Activated effector memory CD4-positive, alpha-beta T cell treated with Interleukin-2 at 50 U/mL for 16 hours (primary cell): ENCODE results near the gene P3H2.
"Not testable (repeated sequence)": the region's sequence is repeated elsewhere in the genome, so short reads cannot be mapped to it uniquely, and the experiment has no call there.

Experiments
- DNase-seq: peaks from one replicate; pipeline ENCODE4 v3.0.0-alpha.2; 2020

The P3H2 gene

DNA sequence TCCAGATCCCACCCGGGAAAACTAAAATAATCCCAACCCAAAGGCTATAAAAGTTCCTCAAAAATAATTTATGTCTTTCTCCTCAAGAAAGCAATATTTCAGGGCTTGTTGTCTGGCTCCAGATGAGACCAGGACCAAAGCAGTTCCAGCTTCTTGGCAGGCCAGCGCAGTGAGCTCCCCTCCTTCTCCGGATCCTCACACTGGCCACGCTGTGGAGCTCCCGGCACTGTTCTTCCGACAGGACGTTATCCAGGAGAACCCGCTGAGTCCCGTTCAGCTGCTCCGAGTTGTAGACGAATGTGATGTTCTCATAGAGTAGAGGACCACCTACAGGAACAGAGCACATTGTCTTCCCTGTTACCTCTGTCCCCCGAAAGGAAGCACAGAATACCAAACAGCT, 146.3 kb downstream of the P3H2 start:
- no peak for DNase-seq

DNA sequence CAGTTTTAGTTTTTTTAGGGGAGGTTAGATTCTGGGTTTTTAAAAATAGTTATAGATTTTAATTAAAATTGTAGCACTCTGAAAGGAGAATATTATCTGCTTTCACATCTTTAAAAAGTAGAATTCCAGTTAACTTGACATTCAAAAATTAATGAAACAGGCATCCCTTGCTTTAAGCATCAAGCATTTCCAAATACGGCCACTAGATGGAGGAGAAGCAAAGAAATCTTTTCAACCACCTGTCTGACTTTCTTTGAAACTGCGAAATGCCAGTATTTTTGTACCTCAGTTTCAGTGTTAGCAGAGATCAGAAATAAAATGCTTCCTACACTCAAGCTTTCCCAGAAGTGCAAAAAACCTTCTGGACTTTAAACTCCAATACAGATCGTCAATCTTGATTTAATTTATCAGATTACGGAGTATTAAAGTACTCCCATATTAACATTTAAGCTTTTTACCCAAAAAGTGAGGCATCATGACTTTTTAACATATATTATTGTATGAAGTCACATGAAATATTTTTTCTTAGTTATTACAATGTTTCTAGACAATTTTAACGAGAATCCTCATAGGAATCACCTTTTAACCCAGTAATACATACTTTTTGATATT, 153.3 kb downstream of the P3H2 start:
- DNase-seq, result no peak

GRCh38 chr3:189966843-189967242, 153.9 kb downstream of the P3H2 start:
- DNase-seq, result no peak

- DNase-seq, result no peak
Measured at GRCh38 chr3:189964623-189965332, 155.9 kb downstream of the P3H2 start.

- no peak for DNase-seq
Measured at GRCh38 chr3:189962466-189962865, 158.2 kb downstream of the P3H2 start.

GRCh38 chr3:189961522-189962161, 159.1 kb downstream of the P3H2 start:
- DNase-seq, result peak; percentile 47

DNA sequence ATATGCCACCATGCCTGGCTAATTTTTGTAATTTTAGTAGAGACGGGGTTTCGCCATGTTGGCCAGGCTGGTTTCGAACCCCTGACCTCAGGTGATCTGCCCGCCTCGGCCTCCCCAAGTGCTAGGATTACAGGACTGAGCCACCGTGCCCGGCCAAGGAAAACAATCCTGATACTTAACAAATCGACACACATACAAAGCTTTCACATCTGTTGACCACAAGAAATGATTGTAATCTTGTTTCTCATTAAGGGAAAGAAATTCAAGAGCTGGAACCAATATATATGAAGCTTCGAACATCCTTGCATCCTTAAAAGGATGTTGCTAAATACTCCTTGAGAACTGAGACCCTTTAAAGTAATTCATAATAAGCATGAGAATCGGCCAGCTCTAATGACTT, 159.6 kb downstream of the P3H2 start:
- DNase-seq, result not testable (repeated sequence)

- DNase-seq, result no peak
Measured at GRCh38 chr3:189954733-189955665, 165.7 kb downstream of the P3H2 start.

- no peak for DNase-seq
Measured at GRCh38 chr3:189953551-189953950, 167.1 kb downstream of the P3H2 start.

GRCh38 chr3:189952272-189952671, 168.4 kb downstream of the P3H2 start:
- no peak for DNase-seq

DNA sequence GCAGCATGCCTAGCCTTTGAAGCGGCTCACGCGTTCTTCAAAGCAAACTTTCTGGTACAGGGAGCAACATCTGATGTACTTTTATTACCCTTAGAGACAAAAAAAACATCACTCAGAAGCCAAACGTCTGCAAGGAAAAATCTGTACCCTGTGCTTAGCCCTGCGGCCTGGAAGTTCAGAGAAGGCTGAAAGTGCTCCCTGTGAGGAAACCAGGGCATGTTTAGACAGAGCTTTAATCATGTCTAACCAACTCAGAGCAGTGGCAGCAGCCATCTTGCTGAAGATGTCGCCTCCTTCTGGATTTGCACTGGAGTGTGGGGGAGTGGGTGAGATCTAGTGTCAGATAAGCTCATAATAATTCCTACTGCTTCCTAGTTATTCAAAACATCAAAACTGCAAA, 170.4 kb downstream of the P3H2 start:
- no peak for DNase-seq

GRCh38 chr3:189949580-189949979, 171.1 kb downstream of the P3H2 start:
- DNase-seq, result no peak

GRCh38 chr3:189948724-189949045, 172.0 kb downstream of the P3H2 start:
- DNase-seq, result no peak

- DNase-seq, result no peak
Measured at GRCh38 chr3:189947948-189948723, 172.6 kb downstream of the P3H2 start.

GRCh38 chr3:189947068-189947467, 173.6 kb downstream of the P3H2 start:
- no peak for DNase-seq

GRCh38 chr3:189945935-189946709, 174.6 kb downstream of the P3H2 start:
- no peak for DNase-seq

DNA sequence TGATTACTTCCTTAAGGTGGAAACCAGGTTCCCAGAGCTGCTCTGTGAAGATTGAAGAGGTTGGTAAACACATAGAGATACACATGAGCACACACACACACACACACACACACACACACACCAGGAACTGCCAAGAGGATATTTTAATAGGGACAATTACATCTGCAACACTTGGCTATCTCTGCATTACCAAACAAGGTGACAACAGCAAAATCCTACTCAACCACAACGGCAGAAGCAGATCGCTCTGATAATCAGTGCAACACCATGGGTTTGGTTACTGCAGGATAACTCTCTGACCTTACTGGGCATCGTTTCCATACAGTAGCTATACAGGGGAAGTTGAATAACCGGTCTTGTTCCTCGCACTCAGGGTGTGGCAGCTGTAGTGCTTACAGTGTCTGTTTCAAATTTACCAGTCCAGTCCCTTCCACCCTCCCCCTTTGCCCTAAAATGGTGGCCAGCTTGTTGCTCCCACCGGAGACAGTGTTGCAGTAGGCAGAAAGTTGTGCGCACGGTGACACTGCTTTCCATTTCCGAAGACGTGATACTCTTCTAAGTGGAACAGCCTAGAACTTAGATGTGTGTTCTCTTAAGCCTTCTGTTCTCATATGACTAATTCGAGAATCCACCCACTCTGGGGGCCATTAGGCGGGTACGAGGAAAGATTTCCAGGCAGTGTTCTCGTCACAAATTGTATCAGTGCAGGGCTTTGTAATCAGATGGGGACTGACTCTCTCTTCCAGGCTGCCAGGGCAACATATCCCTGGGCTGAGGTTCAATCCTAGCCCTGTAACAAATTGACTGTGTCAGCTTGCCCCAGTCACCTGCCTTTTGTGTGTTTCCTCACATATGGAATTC, 176.2 kb downstream of the P3H2 start:
- no peak for DNase-seq

DNA sequence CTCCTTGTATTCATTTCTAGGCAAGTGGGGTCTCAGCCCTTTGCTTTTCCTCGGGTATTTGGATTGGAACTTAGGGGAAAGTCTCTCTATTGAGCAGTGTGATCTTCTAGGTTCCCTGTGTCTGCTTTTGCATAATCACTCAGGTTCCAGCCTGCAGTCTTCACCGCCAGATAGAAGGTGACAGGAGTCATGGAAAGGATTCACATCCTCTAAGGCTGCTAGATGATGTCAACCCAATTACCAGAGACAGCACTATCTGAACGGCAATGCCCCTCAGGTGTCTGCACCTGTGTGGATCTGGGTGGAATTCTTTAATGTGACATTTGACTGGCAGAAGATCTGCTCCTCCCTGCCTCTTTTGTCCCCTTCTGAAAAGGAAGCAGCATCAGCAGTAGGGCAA, 177.7 kb downstream of the P3H2 start:
- DNase-seq, result no peak

GRCh38 chr3:189941679-189942078, 179.0 kb downstream of the P3H2 start:
- no peak for DNase-seq

- no peak for DNase-seq
Measured at GRCh38 chr3:189941125-189941524, 179.6 kb downstream of the P3H2 start.
